Esophagus (tissue), 2 donors: Measurements from ENCODE around the gene COG4. TPM values are rescaled to one million over a fixed set of nuclear protein-coding genes. Genes with fewer than 3 reads are reported as not detected.

Experiments
- H3K27ac ChIP-seq, 2 donors: one replicate each; pipeline ENCODE4 v1.5.1; 2013; ENCODE audit warnings: low read depth in 2 of 2, mild to moderate bottlenecking in 2 of 2, inconsistent platforms in 1 of 2, low read length in 1 of 2, moderate library complexity in 1 of 2
- H3K27me3 ChIP-seq, 2 donors: one replicate each; pipeline ENCODE4 v1.6.1; 2013; ENCODE audit warnings: low read length in 2 of 2, control low read depth in 1 of 2, mild to moderate bottlenecking in 1 of 2; ENCODE audit not compliant: insufficient read depth in 2 of 2, control insufficient read depth in 1 of 2
- H3K36me3 ChIP-seq, 2 donors: one replicate each; pipeline ENCODE4 v1.6.1; 2013; ENCODE audit warnings: low read length in 1 of 2; ENCODE audit not compliant: control insufficient read depth in 2 of 2, insufficient read depth in 2 of 2
- H3K4me1 ChIP-seq, 2 donors: one replicate each; pipeline ENCODE4 v1.6.1; 2013; ENCODE audit warnings: low read length in 1 of 2; ENCODE audit not compliant: control insufficient read depth in 2 of 2, insufficient read depth in 2 of 2
- H3K4me3 ChIP-seq, 2 donors: one replicate each; pipeline ENCODE4 v1.5.1; 2013; ENCODE audit warnings: low read length in 2 of 2, mild to moderate bottlenecking in 2 of 2, low read depth in 1 of 2, moderate library complexity in 1 of 2
- H3K9me3 ChIP-seq, 2 donors: one replicate each; pipeline ENCODE4 v1.6.1; 2013; ENCODE audit warnings: mild to moderate bottlenecking in 2 of 2, low read depth in 1 of 2, low read length in 1 of 2, moderate library complexity in 1 of 2; ENCODE audit not compliant: control insufficient read depth in 2 of 2, insufficient read depth in 1 of 2
- WGBS, 2 donors: extraction: QIAGEN DNeasy Blood & Tissue Kit; methylation state at CpG; one replicate each; pipeline ENCODE4 v1.1.7; 2013; 5-methylcytosine and 5-hydroxymethylcytosine counted together
- polyA plus RNA-seq, 2 donors: library from polyadenylated mRNA; stranded (reverse); fragments of 200-250 nt; gene quantifications; one replicate each; pipeline ENCODE4 v1.2.3, GENCODE V29; 2013
- donor health status: healthy with polysubstance abuse.
- donor health status: Bipolar disorder and iron deficiency.

The COG4 gene
- polyA plus RNA-seq, 2 donors, result 41.8 to 42.7 TPM

- H3K4me3 ChIP-seq, result peak within 1 kb of the TSS; percentile 52 to 59
- 1 to 2% methylated on average over 44 to 86 of the region's 86 CpGs for WGBS, 2 donors
- H3K27ac ChIP-seq, result peak within 1 kb of the TSS; percentile 42 to 51
- no peaks in the 10 kb centered on the region for H3K36me3 ChIP-seq
- H3K9me3 ChIP-seq, result no peaks in the 10 kb centered on the region
- H3K4me1 ChIP-seq, result peaks cover 5 to 8% of the 10 kb centered on the region in 2 donors
- no peaks in the 10 kb centered on the region for H3K27me3 ChIP-seq
Observed at GRCh38 chr16:70438969-70439862, 84.1 kb downstream of the COG4 start, which contains the start of gene ST3GAL2. Gene ST3GAL2 (minus strand): TSS chr16:70439100. CDS start chr16:70398530, 40,570 bp downstream.

- H3K27ac ChIP-seq, result peak overlapping the region; percentile 42 to 44
- WGBS, 2 donors, result 1 to 2% methylated on average over 8 to 39 of the region's 39 CpGs
- H3K27me3 ChIP-seq, result no peaks in the 10 kb centered on the region
- H3K9me3 ChIP-seq, result no peaks in the 10 kb centered on the region
- H3K4me3 ChIP-seq, result peak overlapping the region; percentile 52 to 59
- peaks cover 5 to 8% of the 10 kb centered on the region in 2 donors for H3K4me1 ChIP-seq
- H3K36me3 ChIP-seq, result no peaks in the 10 kb centered on the region
Observed at GRCh38 chr16:70438585-70438968, 84.8 kb downstream of the COG4 start.

GRCh38 chr16:70437582-70438557 is 85.5 kb downstream of the COG4 start:
- 15 to 26% methylated on average over 22 of the region's 22 CpGs for WGBS, 2 donors

GRCh38 chr16:70437017-70437581 is 86.3 kb downstream of the COG4 start:
- Histone ChIP-seq H3K4me1 (peaks cover 9 to 11% of the 10 kb centered on the region in 2 donors), H3K4me3 (no peak overlapping the region), H3K9me3 (no peaks in the 10 kb centered on the region), H3K27me3 (no peaks in the 10 kb centered on the region), H3K27ac (no peak overlapping the region), H3K36me3 (no peaks in the 10 kb centered on the region)
- 41 to 44% methylated on average over 5 of the region's 5 CpGs for WGBS, 2 donors

More at GRCh38 chr16:70437582-70438557, 85.5 kb downstream of the COG4 start:
- peaks cover 9 to 11% of the 10 kb centered on the region in 2 donors for H3K4me1 ChIP-seq
- no peaks in the 10 kb centered on the region for H3K27me3 ChIP-seq
- H3K9me3 ChIP-seq, result no peaks in the 10 kb centered on the region
- H3K36me3 ChIP-seq, result no peaks in the 10 kb centered on the region
- peak overlapping the region; percentile 42 to 44 for H3K27ac ChIP-seq
- H3K4me3 ChIP-seq, result peak overlapping the region; percentile 52 to 59

- no peaks in the 10 kb centered on the region for H3K9me3 ChIP-seq
- no peak overlapping the region for H3K4me3 ChIP-seq
- no peaks in the 10 kb centered on the region for H3K27me3 ChIP-seq
- H3K27ac ChIP-seq, result no peak overlapping the region
- H3K36me3 ChIP-seq, result no peaks in the 10 kb centered on the region
- WGBS, 2 donors, result 82 to 87% methylated on average over 6 of the region's 6 CpGs
- H3K4me1 ChIP-seq, result peaks cover 11 to 14% of the 10 kb centered on the region in 2 donors
Observed at GRCh38 chr16:70434484-70435260, 88.7 kb downstream of the COG4 start.

- Histone ChIP-seq H3K27ac (peak overlapping the region; percentile 64 to 66), H3K4me1 (peaks cover 12 to 14% of the 10 kb centered on the region in 2 donors)
Observed at GRCh38 chr16:70433458-70434103, 89.8 kb downstream of the COG4 start.

GRCh38 chr16:70432723-70433457 is 90.5 kb downstream of the COG4 start:
- no peaks in the 10 kb centered on the region for H3K9me3 ChIP-seq
- WGBS, 2 donors, result 51 to 56% methylated on average over 12 of the region's 12 CpGs
- no peaks in the 10 kb centered on the region for H3K36me3 ChIP-seq
- no peaks in the 10 kb centered on the region for H3K27me3 ChIP-seq
- peak overlapping the region; percentile 64 to 66 for H3K27ac ChIP-seq
- no peak overlapping the region for H3K4me3 ChIP-seq
- H3K4me1 ChIP-seq, result peaks cover 16 to 17% of the 10 kb centered on the region in 2 donors

More at GRCh38 chr16:70433458-70434103, 89.8 kb downstream of the COG4 start:
- Histone ChIP-seq H3K4me3 (no peak overlapping the region), H3K9me3 (no peaks in the 10 kb centered on the region), H3K36me3 (no peaks in the 10 kb centered on the region), H3K27me3 (no peaks in the 10 kb centered on the region)
- 40 to 55% methylated on average over 5 of the region's 5 CpGs for WGBS, 2 donors

- H3K4me1 ChIP-seq, result peaks cover 14% of the 10 kb centered on the region in 2 donors
- no peaks in the 10 kb centered on the region for H3K27me3 ChIP-seq
- no peak overlapping the region for H3K4me3 ChIP-seq
- H3K27ac ChIP-seq, result peak overlapping the region; percentile 64 to 66
- no peaks in the 10 kb centered on the region for H3K36me3 ChIP-seq
- 58 to 61% methylated on average over 3 of the region's 3 CpGs for WGBS, 2 donors
- no peaks in the 10 kb centered on the region for H3K9me3 ChIP-seq
Observed at GRCh38 chr16:70432356-70432722, 91.0 kb downstream of the COG4 start.
